ENCODE measurements around the gene ATP7A. TPM values are rescaled to one million over a fixed set of nuclear protein-coding genes. Genes with fewer than 3 reads are reported as not detected.
"Not testable (repeated sequence)": the region's sequence is repeated elsewhere in the genome, so short reads cannot be mapped to it uniquely, and the experiment has no call there.

Gene ATP7A
- 3.6 and 4.7 TPM in 2 replicates for total RNA-seq (2014; rRNA removed; shearing (Covaris generic))
- total RNA-seq (2022), result 7.2 and 7.9 TPM in 2 replicates
- percentile 57 among the genes with signal in this experiment for Bru-seq, nascent RNA
- percentile 70 among the genes with signal in this experiment for BruChase-seq, experiment 1, labeled RNA remaining after a 6-hour chase
- percentile 85 among the genes with signal in this experiment for BruChase-seq, experiment 2, labeled RNA remaining after a 2-hour chase
- long read RNA-seq, partial matches to known transcripts, result 1 of 3 reads
- long read RNA-seq, other reads (novel, unspliced or antisense), result 2 of 3 reads

DNA sequence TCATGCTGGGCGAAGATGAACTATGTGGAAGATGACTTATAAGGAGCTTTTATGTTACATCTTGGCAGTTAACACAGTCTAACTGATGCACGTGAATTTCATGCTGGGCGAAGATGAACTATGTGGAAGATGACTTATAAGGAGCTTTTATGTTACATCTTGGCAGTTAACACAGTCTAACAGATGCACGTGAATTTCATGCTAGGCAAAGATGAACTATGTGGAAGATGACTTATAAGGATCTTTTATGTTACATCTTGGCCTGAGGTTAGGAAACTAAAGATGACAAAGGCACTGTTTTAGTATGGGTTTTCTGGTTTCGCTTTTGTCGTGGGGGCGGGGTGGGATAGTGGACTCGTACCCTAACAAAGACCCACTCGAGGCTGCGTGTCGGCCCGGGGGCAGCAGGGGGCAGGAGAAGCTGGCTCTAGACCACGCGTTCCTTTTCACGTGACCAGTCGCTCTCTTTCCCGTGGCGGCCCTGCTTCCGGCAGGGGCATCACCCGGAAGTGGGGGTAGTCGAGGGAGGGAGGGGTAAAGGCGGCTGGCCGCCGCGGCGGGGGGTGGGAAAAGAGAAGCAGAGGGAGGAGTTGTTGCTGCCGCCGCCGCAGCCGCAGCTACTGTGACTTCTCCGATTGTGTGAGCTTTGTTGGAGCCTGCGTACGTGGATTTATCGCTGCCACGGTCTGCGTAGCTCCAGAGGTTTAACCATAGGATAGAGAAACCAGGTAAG is at the start of gene ATP7A:
Gene ATP7A, plus strand, starts transcription at position 586 of the 733 bp plus-strand sequence. CDS start 60,949 bp downstream, outside the sequence.
- Histone ChIP-seq H3K9me3 (ENCODE audit: low read length) (no peaks in the 10 kb centered on the region), H3K4me2 (ENCODE audit: low read length) (peak within 1 kb of the TSS; percentile 82), H3K79me2 (ENCODE audit: insufficient read depth, low read depth, low read length) (peaks cover 32% of the 10 kb centered on the region; the same call in 1 of the 2 replicates), H3K4me1 (ENCODE audit: insufficient read depth, low read length, poor library complexity, severe bottlenecking) (peaks cover 22% of the 10 kb centered on the region), H2AFZ (ENCODE audit: low read length) (peak within 1 kb of the TSS; percentile 94; the same call in 1 of the 2 replicates), H3K36me3 (ENCODE audit: insufficient read depth, low read length) (peaks cover 15% of the 10 kb centered on the region), H3K9me2 (ENCODE audit: insufficient read depth, low read length) (no peaks in the 10 kb centered on the region), H3K27ac (ENCODE audit: low read depth, low read length, poor library complexity, severe bottlenecking) (peak within 1 kb of the TSS; percentile 60), H3K4me3 (ENCODE audit: low read depth, low read length, poor library complexity, severe bottlenecking) (peak within 1 kb of the TSS; percentile 75), H4K20me1 (ENCODE audit: insufficient read depth, low read length) (no peaks in the 10 kb centered on the region)
- POLR2A ChIA-PET, result interaction anchor here (0.9 to 5.1 kb wide), 5 partner anchors 9 to 207 kb away, joined by 3 to 35 read pairs (median 5); partner anchors contain the start of gene COX7B
- CTCF ChIA-PET (ENCODE audit: unreplicated experiment), result interaction anchor here (0.6 to 1.6 kb wide), 2 partner anchors 114 to 856 kb away, joined by 3 to 5 read pairs; no protein-coding TSS in a partner anchor
- DNase-seq (ENCODE audit: low spot score), result peak; percentile 92
- no peak for TF ChIP-seq EZH2phosphoT487 (IDR thresholded peaks at IDR 0.05; ENCODE audit: borderline replicate concordance, low read depth, low read length)
- TF ChIP-seq, protein P1, sequence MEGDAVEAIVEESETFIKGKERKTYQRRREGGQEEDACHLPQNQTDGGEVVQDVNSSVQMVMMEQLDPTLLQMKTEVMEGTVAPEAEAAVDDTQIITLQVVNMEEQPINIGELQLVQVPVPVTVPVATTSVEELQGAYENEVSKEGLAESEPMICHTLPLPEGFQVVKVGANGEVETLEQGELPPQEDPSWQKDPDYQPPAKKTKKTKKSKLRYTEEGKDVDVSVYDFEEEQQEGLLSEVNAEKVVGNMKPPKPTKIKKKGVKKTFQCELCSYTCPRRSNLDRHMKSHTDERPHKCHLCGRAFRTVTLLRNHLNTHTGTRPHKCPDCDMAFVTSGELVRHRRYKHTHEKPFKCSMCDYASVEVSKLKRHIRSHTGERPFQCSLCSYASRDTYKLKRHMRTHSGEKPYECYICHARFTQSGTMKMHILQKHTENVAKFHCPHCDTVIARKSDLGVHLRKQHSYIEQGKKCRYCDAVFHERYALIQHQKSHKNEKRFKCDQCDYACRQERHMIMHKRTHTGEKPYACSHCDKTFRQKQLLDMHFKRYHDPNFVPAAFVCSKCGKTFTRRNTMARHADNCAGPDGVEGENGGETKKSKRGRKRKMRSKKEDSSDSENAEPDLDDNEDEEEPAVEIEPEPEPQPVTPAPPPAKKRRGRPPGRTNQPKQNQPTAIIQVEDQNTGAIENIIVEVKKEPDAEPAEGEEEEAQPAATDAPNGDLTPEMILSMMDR (conservative IDR thresholded peaks at IDR 0.05; ENCODE audit: low read length), result peak; percentile 64
- intact Hi-C loops (cut with micrococcal nuclease; ENCODE audit: unreplicated experiment), result loop anchor here (1.0 to 5.0 kb wide), 2 partner anchors 114 to 192 kb away; partner anchors contain the start of gene PGK1
- BruUV-seq (replicated peaks), result no TSS peak

DNA sequence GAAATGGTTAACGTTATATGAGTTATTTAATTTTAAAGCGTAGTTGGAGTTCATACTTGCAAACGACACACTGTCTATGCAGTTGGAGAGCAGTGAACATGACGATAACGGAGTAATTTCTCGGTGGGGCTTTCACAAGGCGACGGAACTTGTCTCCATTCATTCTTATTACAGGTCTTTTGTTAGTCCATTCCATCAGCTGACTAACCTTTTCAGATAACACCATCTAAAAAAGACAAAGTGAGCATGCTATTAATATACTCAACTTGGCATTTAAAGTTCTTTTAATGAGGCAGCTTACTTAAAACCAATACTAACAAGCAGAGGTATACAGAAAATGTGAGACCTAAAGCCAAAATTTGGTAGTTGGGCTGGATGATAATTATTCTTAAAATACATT is 35.1 kb upstream of the ATP7A start:
- Histone ChIP-seq H4K20me1 (ENCODE audit: insufficient read depth, low read length) (no peaks in the 10 kb centered on the region), H3K4me1 (ENCODE audit: insufficient read depth, low read length, poor library complexity, severe bottlenecking) (no peaks in the 10 kb centered on the region), H3K9me3 (ENCODE audit: low read length) (no peaks in the 10 kb centered on the region), H3K79me2 (ENCODE audit: insufficient read depth, low read depth, low read length) (no peaks in the 10 kb centered on the region), H3K4me3 (ENCODE audit: low read depth, low read length, poor library complexity, severe bottlenecking) (no peak overlapping the region), H3K9me2 (ENCODE audit: insufficient read depth, low read length) (no peaks in the 10 kb centered on the region), H3K36me3 (ENCODE audit: insufficient read depth, low read length) (peaks cover 43% of the 10 kb centered on the region), H3K4me2 (ENCODE audit: low read length) (no peak overlapping the region), H2AFZ (ENCODE audit: low read length) (no peak overlapping the region), H3K27ac (ENCODE audit: low read depth, low read length, poor library complexity, severe bottlenecking) (no peak overlapping the region)
- TF ChIP-seq, protein P1 (conservative IDR thresholded peaks at IDR 0.05; ENCODE audit: low read length), result no peak
- TF ChIP-seq EZH2phosphoT487 (IDR thresholded peaks at IDR 0.05; ENCODE audit: borderline replicate concordance, low read depth, low read length), result no peak
- intact Hi-C loops (cut with micrococcal nuclease; ENCODE audit: unreplicated experiment), result no loop called here
- no TSS peak for BruUV-seq (replicated peaks)
- ChIA-PET CTCF (ENCODE audit: unreplicated experiment) (no interaction called here), POLR2A (no interaction called here)
- no peak for DNase-seq (ENCODE audit: low spot score)

DNA sequence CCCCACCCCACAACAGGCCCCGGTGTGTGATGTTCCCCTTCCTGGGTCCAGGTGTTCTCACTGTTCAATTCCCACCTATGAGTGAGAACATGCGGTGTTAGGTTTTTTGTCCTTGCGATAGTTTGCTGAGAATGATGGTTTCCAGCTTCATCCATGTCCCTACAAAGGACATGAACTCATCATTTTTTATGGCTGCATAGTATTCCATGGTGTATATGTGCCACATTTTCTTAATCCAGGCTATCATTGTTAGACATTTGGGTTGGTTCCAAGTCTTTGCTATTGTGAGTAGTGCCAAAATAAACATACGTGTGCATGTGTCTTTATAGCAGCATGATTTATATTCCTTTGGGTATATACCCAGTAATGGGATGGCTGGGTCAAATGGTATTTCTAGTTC is 29.1 kb upstream of the ATP7A start:
- H3K9me2 ChIP-seq (ENCODE audit: insufficient read depth, low read length); H3K79me2 ChIP-seq (ENCODE audit: insufficient read depth, low read depth, low read length); BruUV-seq (replicated peaks); H3K9me3 ChIP-seq (ENCODE audit: low read length); H2AFZ ChIP-seq (ENCODE audit: low read length); H3K4me3 ChIP-seq (ENCODE audit: low read depth, low read length, poor library complexity, severe bottlenecking); DNase-seq (ENCODE audit: low spot score); H4K20me1 ChIP-seq (ENCODE audit: insufficient read depth, low read length); H3K4me1 ChIP-seq (ENCODE audit: insufficient read depth, low read length, poor library complexity, severe bottlenecking); H3K27ac ChIP-seq (ENCODE audit: low read depth, low read length, poor library complexity, severe bottlenecking); CTCF ChIA-PET (ENCODE audit: unreplicated experiment); POLR2A ChIA-PET; H3K4me2 ChIP-seq (ENCODE audit: low read length); intact Hi-C loops (cut with micrococcal nuclease; ENCODE audit: unreplicated experiment); H3K36me3 ChIP-seq (ENCODE audit: insufficient read depth, low read length): not testable (repeated sequence)
